ENCODE measurements around the gene CDCA3. TPM values are rescaled to one million over a fixed set of nuclear protein-coding genes. Genes with fewer than 3 reads are reported as not detected.

Gene CDCA3
- total RNA-seq, 1 donor: 21.2 TPM

- H3K4me3 ChIP-seq (ENCODE audit: low read depth, low read length): no peak overlapping the region
- no peak for DNase-seq (ENCODE audit: low read depth)
- no peak for TF ChIP-seq CTCF (IDR thresholded peaks at IDR 0.05; ENCODE audit: insufficient read depth, low read depth, low read length)
These were observed 12.7 kb upstream of the CDCA3 start for GRCh38 chr12:6863586-6864321.

- H3K4me3 ChIP-seq (ENCODE audit: low read depth, low read length): no peak overlapping the region
- no peak for TF ChIP-seq CTCF (IDR thresholded peaks at IDR 0.05; ENCODE audit: insufficient read depth, low read depth, low read length)
- no peak for DNase-seq (ENCODE audit: low read depth)
These were observed 11.9 kb upstream of the CDCA3 start for GRCh38 chr12:6863033-6863432.

GRCh38 chr12:6861391-6861790 is 10.3 kb upstream of the CDCA3 start:
- no peak for DNase-seq (ENCODE audit: low read depth)
- H3K4me3 ChIP-seq (ENCODE audit: low read depth, low read length): no peak overlapping the region
- TF ChIP-seq CTCF (IDR thresholded peaks at IDR 0.05; ENCODE audit: insufficient read depth, low read depth, low read length): no peak

GRCh38 chr12:6860942-6861341 is 9.9 kb upstream of the CDCA3 start:
- no peak for DNase-seq (ENCODE audit: low read depth)
- TF ChIP-seq CTCF (IDR thresholded peaks at IDR 0.05; ENCODE audit: insufficient read depth, low read depth, low read length): no peak

GRCh38 chr12:6860116-6860515 is 9.0 kb upstream of the CDCA3 start:
- TF ChIP-seq CTCF (IDR thresholded peaks at IDR 0.05; ENCODE audit: insufficient read depth, low read depth, low read length): no peak

More at GRCh38 chr12:6860942-6861341, 9.9 kb upstream of the CDCA3 start:
- no peak overlapping the region for H3K4me3 ChIP-seq (ENCODE audit: low read depth, low read length)

GRCh38 chr12:6858799-6859198 is 7.7 kb upstream of the CDCA3 start:
- no peak for DNase-seq (ENCODE audit: low read depth)
- no peak overlapping the region for H3K4me3 ChIP-seq (ENCODE audit: low read depth, low read length)
- no peak for TF ChIP-seq CTCF (IDR thresholded peaks at IDR 0.05; ENCODE audit: insufficient read depth, low read depth, low read length)

More at GRCh38 chr12:6860116-6860515, 9.0 kb upstream of the CDCA3 start:
- H3K4me3 ChIP-seq (ENCODE audit: low read depth, low read length): no peak overlapping the region
- DNase-seq (ENCODE audit: low read depth): no peak

GRCh38 chr12:6855322-6855721 is 4.2 kb upstream of the CDCA3 start:
- no peak for DNase-seq (ENCODE audit: low read depth)
- TF ChIP-seq CTCF (IDR thresholded peaks at IDR 0.05; ENCODE audit: insufficient read depth, low read depth, low read length): no peak

More at GRCh38 chr12:6855322-6855721, 4.2 kb upstream of the CDCA3 start:
- no peak overlapping the region for H3K4me3 ChIP-seq (ENCODE audit: low read depth, low read length)
